Measurements from ENCODE around the gene AFMID. TPM values are rescaled to one million over a fixed set of nuclear protein-coding genes. Genes with fewer than 3 reads are reported as not detected.
"Not testable (repeated sequence)": the region's sequence is repeated elsewhere in the genome, so short reads cannot be mapped to it uniquely, and the experiment has no call there.

Gene AFMID
- total RNA-seq, 1 donor from 2014 or later = 26.5 TPM

DNA sequence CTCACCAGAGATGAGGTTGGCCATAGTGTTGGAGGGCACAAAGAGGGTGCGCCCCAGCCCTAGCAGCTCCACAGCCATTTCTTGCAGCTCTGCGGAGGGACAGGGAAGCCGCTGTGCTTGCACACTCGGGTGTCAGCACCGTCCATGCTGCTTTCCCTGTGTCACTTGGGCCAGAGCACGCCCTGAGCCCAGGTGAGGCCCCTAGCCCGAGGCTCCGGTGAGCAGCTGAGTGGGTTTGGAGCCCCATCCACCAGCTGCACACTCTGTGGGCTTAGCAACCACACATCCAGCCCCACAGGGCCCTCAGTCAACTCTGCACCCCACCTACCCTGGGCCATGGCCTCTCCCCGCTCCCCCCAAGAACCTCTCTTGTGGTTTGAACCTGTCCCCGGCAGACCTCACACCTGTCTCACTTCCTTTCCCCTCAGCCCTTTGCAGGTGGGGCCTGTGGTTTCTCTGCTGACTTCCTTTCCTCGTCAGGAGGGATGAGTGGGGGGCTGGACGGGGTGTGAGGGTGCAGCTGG is 65.0 kb downstream of the AFMID start:
- Mint-ChIP-seq H3K27me3 (peaks cover 3% of the 10 kb centered on the region), H3K27ac (no peak overlapping the region), H3K4me1 (ENCODE audit: low read depth) (peaks cover 15% of the 10 kb centered on the region), H3K4me3 (ENCODE audit: low read depth) (no peak overlapping the region), H3K9me3 (ENCODE audit: low read depth) (no peaks in the 10 kb centered on the region), H3K36me3 (ENCODE audit: insufficient read depth) (no peaks in the 10 kb centered on the region)
- TF ChIP-seq, protein P1, sequence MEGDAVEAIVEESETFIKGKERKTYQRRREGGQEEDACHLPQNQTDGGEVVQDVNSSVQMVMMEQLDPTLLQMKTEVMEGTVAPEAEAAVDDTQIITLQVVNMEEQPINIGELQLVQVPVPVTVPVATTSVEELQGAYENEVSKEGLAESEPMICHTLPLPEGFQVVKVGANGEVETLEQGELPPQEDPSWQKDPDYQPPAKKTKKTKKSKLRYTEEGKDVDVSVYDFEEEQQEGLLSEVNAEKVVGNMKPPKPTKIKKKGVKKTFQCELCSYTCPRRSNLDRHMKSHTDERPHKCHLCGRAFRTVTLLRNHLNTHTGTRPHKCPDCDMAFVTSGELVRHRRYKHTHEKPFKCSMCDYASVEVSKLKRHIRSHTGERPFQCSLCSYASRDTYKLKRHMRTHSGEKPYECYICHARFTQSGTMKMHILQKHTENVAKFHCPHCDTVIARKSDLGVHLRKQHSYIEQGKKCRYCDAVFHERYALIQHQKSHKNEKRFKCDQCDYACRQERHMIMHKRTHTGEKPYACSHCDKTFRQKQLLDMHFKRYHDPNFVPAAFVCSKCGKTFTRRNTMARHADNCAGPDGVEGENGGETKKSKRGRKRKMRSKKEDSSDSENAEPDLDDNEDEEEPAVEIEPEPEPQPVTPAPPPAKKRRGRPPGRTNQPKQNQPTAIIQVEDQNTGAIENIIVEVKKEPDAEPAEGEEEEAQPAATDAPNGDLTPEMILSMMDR (IDR thresholded peaks at IDR 0.05; ENCODE audit: unreplicated experiment) = no peak
- DNase-seq (ENCODE audit: low spot score, unreplicated experiment) = no peak

GRCh38 chr17:78252701-78253635 is 65.8 kb downstream of the AFMID start:
- Mint-ChIP-seq H3K27ac (no peak overlapping the region), H3K4me3 (ENCODE audit: low read depth) (peak overlapping the region; percentile 63)

GRCh38 chr17:78253636-78253945 is 66.4 kb downstream of the AFMID start:
- DNase-seq (ENCODE audit: low spot score, unreplicated experiment); H3K36me3 Mint-ChIP-seq (ENCODE audit: insufficient read depth); H3K27me3 Mint-ChIP-seq; H3K9me3 Mint-ChIP-seq (ENCODE audit: low read depth): not testable (repeated sequence)
- peak overlapping the region; percentile 83 for H3K27ac Mint-ChIP-seq
- peak overlapping the region; percentile 70 for H3K4me3 Mint-ChIP-seq (ENCODE audit: low read depth)
- H3K4me1 Mint-ChIP-seq (ENCODE audit: low read depth) = peaks cover 25% of the 10 kb centered on the region

More at GRCh38 chr17:78252701-78253635, 65.8 kb downstream of the AFMID start:
- Mint-ChIP-seq H3K27me3 (no peaks in the 10 kb centered on the region), H3K9me3 (ENCODE audit: low read depth) (no peaks in the 10 kb centered on the region), H3K4me1 (ENCODE audit: low read depth) (peaks cover 22% of the 10 kb centered on the region), H3K36me3 (ENCODE audit: insufficient read depth) (no peaks in the 10 kb centered on the region)
- DNase-seq (ENCODE audit: low spot score, unreplicated experiment) = no peak
- TF ChIP-seq, protein P1 (IDR thresholded peaks at IDR 0.05; ENCODE audit: unreplicated experiment) = no peak

- H3K9me3 Mint-ChIP-seq (ENCODE audit: low read depth) = no peaks in the 10 kb centered on the region
- peak overlapping the region; percentile 70 for H3K4me3 Mint-ChIP-seq (ENCODE audit: low read depth)
- TF ChIP-seq, protein P1 (IDR thresholded peaks at IDR 0.05; ENCODE audit: unreplicated experiment) = no peak
- H3K4me1 Mint-ChIP-seq (ENCODE audit: low read depth) = peaks cover 25% of the 10 kb centered on the region
- peak; percentile 84 for DNase-seq (ENCODE audit: low spot score, unreplicated experiment)
- H3K27ac Mint-ChIP-seq = peak overlapping the region; percentile 96
- H3K27me3 Mint-ChIP-seq = no peaks in the 10 kb centered on the region
- no peaks in the 10 kb centered on the region for H3K36me3 Mint-ChIP-seq (ENCODE audit: insufficient read depth)
Observed at GRCh38 chr17:78253946-78254672, 66.9 kb downstream of the AFMID start.

- Mint-ChIP-seq H3K27me3 (no peaks in the 10 kb centered on the region), H3K27ac (no peak overlapping the region), H3K4me1 (ENCODE audit: low read depth) (peaks cover 25% of the 10 kb centered on the region), H3K4me3 (ENCODE audit: low read depth) (no peak overlapping the region), H3K9me3 (ENCODE audit: low read depth) (no peaks in the 10 kb centered on the region), H3K36me3 (ENCODE audit: insufficient read depth) (no peaks in the 10 kb centered on the region)
- TF ChIP-seq, protein P1 (IDR thresholded peaks at IDR 0.05; ENCODE audit: unreplicated experiment) = no peak
- DNase-seq (ENCODE audit: low spot score, unreplicated experiment) = no peak
Observed at GRCh38 chr17:78255029-78255656, 68.0 kb downstream of the AFMID start.

Data from progenitor cell of endocrine pancreas (in vitro differentiated cells).